Measurements from ENCODE around the gene ADCY6.

DNA sequence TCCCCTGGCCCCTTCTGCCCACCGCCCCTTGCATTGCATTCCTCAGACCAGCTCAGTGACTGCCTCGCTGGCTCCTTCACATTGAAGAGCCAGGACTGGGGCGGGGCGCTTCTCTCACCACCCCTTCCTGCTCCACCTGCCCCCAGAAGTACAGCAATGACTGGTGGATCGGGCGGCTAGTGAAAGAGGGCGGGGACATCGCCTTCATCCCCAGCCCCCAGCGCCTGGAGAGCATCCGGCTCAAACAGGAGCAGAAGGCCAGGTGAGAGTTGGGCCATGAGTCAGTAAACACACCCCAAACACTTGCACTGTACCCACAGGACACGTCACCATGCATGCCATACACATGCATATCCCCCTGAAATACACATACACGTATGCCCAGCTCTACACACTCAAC is 35.2 kb upstream of the ADCY6 start:
- TF ChIP-seq, protein P1, sequence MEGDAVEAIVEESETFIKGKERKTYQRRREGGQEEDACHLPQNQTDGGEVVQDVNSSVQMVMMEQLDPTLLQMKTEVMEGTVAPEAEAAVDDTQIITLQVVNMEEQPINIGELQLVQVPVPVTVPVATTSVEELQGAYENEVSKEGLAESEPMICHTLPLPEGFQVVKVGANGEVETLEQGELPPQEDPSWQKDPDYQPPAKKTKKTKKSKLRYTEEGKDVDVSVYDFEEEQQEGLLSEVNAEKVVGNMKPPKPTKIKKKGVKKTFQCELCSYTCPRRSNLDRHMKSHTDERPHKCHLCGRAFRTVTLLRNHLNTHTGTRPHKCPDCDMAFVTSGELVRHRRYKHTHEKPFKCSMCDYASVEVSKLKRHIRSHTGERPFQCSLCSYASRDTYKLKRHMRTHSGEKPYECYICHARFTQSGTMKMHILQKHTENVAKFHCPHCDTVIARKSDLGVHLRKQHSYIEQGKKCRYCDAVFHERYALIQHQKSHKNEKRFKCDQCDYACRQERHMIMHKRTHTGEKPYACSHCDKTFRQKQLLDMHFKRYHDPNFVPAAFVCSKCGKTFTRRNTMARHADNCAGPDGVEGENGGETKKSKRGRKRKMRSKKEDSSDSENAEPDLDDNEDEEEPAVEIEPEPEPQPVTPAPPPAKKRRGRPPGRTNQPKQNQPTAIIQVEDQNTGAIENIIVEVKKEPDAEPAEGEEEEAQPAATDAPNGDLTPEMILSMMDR (conservative IDR thresholded peaks at IDR 0.05): no peak
- no peak for TF ChIP-seq EZH2 (IDR thresholded peaks at IDR 0.05; ENCODE audit: low read depth)
